Panc1 (cell line): ENCODE measurements around the gene FHIT.

Experiments used
- POLR2AphosphoS5 ChIP-seq: IDR thresholded peaks from 2 replicates; pipeline ENCODE4 v1.6.1; 2012; ENCODE audit warnings: mild to moderate bottlenecking, low read depth, low read length, moderate library complexity
- REST ChIP-seq, 2 experiments: IDR thresholded peaks; 2 replicates each; pipeline ENCODE4 v1.6.1; 2011 to 2012; ENCODE audit warnings: low read depth in 2 of 2, control low read depth in 1 of 2, low read length in 1 of 2, mild to moderate bottlenecking in 1 of 2, moderate library complexity in 1 of 2; ENCODE audit not compliant: insufficient read depth in 1 of 2
- SIN3A ChIP-seq: IDR thresholded peaks from 2 replicates; pipeline ENCODE4 v1.6.1; 2012; ENCODE audit warnings: low read depth, mild to moderate bottlenecking, low read length, moderate library complexity, borderline replicate concordance; ENCODE audit not compliant: insufficient read depth
- TCF7L2 ChIP-seq: IDR thresholded peaks from 2 replicates; pipeline ENCODE4 v1.6.1; 2011; ENCODE audit warnings: mild to moderate bottlenecking, low read depth, low read length, inconsistent platforms
- TF ChIP-seq, protein P1 (sequence below): fragments of 450-650 bp; IDR thresholded peaks from 2 replicates; pipeline ENCODE4 v1.5.1; 2017; ENCODE audit warnings: mild to moderate bottlenecking

- TF ChIP-seq POLR2AphosphoS5: no peak
- TF ChIP-seq, protein P1, sequence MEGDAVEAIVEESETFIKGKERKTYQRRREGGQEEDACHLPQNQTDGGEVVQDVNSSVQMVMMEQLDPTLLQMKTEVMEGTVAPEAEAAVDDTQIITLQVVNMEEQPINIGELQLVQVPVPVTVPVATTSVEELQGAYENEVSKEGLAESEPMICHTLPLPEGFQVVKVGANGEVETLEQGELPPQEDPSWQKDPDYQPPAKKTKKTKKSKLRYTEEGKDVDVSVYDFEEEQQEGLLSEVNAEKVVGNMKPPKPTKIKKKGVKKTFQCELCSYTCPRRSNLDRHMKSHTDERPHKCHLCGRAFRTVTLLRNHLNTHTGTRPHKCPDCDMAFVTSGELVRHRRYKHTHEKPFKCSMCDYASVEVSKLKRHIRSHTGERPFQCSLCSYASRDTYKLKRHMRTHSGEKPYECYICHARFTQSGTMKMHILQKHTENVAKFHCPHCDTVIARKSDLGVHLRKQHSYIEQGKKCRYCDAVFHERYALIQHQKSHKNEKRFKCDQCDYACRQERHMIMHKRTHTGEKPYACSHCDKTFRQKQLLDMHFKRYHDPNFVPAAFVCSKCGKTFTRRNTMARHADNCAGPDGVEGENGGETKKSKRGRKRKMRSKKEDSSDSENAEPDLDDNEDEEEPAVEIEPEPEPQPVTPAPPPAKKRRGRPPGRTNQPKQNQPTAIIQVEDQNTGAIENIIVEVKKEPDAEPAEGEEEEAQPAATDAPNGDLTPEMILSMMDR: no peak
- TF ChIP-seq REST (IDR thresholded peaks at IDR 0.05; ENCODE audit: insufficient read depth in 1 of 2, low read depth in 2 of 2, low read length in 1 of 2): no peak
- no peak for TF ChIP-seq TCF7L2
- TF ChIP-seq SIN3A: no peak
Measured at GRCh38 chr3:61199843-61200242, 51.4 kb downstream of the FHIT start.
